Smooth muscle cell (in vitro differentiated cells): Measurements from ENCODE around the gene CTBP2. TPM values are rescaled to one million over a fixed set of nuclear protein-coding genes. Genes with fewer than 3 reads are reported as not detected.
A peak's percentile ranks its signal among the peaks of the same experiment; 100 is the strongest.

Experiments
- DNase-seq: peaks from one replicate; lab custom pipeline; 2025; ENCODE audit not compliant: unreplicated experiment; lab: John Stamatoyannopoulos, UW
- H2AFZ ChIP-seq: fragments of 200-600 bp; sonication (generic); 2 replicates; pipeline ENCODE4 v1.6.0; 2016; ENCODE audit warnings: antibody characterized with exemption, low read depth, mild to moderate bottlenecking
- H3F3A ChIP-seq: fragments of 200-600 bp; sonication (generic); 2 replicates; pipeline ENCODE4 v1.6.0; 2017; ENCODE audit warnings: antibody characterized with exemption, low read depth
- H3K27ac ChIP-seq: fragments of 200-600 bp; sonication (generic); 2 replicates; pipeline ENCODE4 v1.5.1; 2016; ENCODE audit warnings: low read depth, mild to moderate bottlenecking
- H3K27me3 ChIP-seq: fragments of 200-600 bp; sonication (generic); 2 replicates; pipeline ENCODE4 v1.6.1; 2016; ENCODE audit warnings: low read depth, mild to moderate bottlenecking
- H3K36me3 ChIP-seq: fragments of 200-600 bp; sonication (generic); 2 replicates; pipeline ENCODE4 v1.5.1; 2016; ENCODE audit warnings: low read depth
- H3K4me1 ChIP-seq: fragments of 200-600 bp; sonication (generic); 2 replicates; pipeline ENCODE4 v1.5.1; 2016; ENCODE audit warnings: low read depth
- H3K4me2 ChIP-seq: fragments of 200-600 bp; sonication (generic); 2 replicates; pipeline ENCODE4 v1.6.0; 2016; ENCODE audit warnings: mild to moderate bottlenecking
- H3K4me3 ChIP-seq: fragments of 200-600 bp; sonication (generic); 2 replicates; pipeline ENCODE4 v1.5.1; 2016; ENCODE audit warnings: mild to moderate bottlenecking
- H3K79me2 ChIP-seq: fragments of 200-600 bp; sonication (generic); 2 replicates; pipeline ENCODE4 v1.6.0; 2016; ENCODE audit warnings: low read depth, mild to moderate bottlenecking
- H3K9ac ChIP-seq: fragments of 200-600 bp; sonication (generic); 2 replicates; pipeline ENCODE4 v1.6.0; 2016; ENCODE audit warnings: low read depth
- H3K9me3 ChIP-seq: fragments of 200-600 bp; sonication (generic); replicated peaks from 2 replicates; pipeline ENCODE4 v1.5.1; 2016; ENCODE audit warnings: low read depth
- H4K20me1 ChIP-seq: fragments of 200-600 bp; sonication (generic); 2 replicates; pipeline ENCODE4 v1.6.0; 2016; ENCODE audit warnings: low read depth
- WGBS: methylation state at CpG from one replicate; pipeline ENCODE4 v1.1.7; 2016; ENCODE audit warnings: low lambda C conversion rate; 5-methylcytosine and 5-hydroxymethylcytosine counted together
- polyA plus RNA-seq: library from polyadenylated mRNA; unstranded; fragments of >200 nt; fragmentation: Nextera tagmentation; extraction: Ambion mirVana; gene quantifications from 2 replicates; pipeline ENCODE4 v1.2.1, GENCODE V29; 2016
- total RNA-seq: library from RNA; depleted of rRNA; stranded (reverse); fragments of >200 nt; gene quantifications from 2 replicates; pipeline ENCODE4 v1.2.3, GENCODE V29; 2014
- TF ChIP-seq, protein P1 (sequence below): fragments of 200-600 bp; sonication (generic); IDR thresholded peaks from 2 replicates; pipeline ENCODE4 v1.5.1; 2017; ENCODE audit warnings: borderline replicate concordance, mild to moderate bottlenecking, antibody characterized with exemption; ENCODE audit not compliant: insufficient read depth, poor library complexity, severe bottlenecking

Gene CTBP2
- total and polyA plus RNA-seq, 2 experiments from 2014 or later: 49.9 to 69.5 TPM

DNA sequence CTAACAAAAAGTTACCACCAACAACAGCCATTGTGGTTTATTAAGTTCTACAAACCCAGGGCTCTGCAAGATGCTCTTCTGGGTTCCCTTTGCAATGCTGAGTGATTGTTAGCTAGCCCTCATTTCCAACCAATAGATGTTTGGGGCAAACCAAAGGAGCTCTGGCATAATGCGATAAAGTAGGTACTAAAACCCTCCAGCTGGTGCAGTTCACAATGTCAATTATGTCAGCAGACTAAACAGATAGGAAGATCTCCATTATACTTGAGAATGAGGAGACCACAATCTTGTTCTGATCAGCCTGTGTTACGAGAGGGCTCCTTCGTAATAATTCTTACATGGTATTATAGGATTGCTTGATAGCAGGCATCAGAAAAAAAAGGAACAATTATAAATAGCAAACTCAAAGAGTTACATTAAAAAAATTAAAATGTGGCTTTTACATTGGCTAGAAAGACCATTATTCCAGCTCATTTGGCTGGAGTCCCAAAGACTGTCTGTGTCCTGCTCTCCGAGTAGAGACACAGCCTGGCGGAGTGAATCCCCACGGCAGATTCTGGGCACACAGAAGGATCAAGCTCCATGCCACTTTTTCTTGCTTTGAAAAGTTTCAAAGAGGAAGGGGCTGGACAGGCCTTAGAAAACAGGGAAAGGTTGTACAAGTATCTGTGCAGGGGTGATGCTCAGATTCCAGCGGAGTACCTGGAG lies 124.6 kb downstream of the CTBP2 start:
- H3K9me3 ChIP-seq: no peaks in the 10 kb centered on the region
- H3K4me3 ChIP-seq: no peak overlapping the region
- peaks cover 10% of the 10 kb centered on the region for H3F3A ChIP-seq
- TF ChIP-seq, protein P1, sequence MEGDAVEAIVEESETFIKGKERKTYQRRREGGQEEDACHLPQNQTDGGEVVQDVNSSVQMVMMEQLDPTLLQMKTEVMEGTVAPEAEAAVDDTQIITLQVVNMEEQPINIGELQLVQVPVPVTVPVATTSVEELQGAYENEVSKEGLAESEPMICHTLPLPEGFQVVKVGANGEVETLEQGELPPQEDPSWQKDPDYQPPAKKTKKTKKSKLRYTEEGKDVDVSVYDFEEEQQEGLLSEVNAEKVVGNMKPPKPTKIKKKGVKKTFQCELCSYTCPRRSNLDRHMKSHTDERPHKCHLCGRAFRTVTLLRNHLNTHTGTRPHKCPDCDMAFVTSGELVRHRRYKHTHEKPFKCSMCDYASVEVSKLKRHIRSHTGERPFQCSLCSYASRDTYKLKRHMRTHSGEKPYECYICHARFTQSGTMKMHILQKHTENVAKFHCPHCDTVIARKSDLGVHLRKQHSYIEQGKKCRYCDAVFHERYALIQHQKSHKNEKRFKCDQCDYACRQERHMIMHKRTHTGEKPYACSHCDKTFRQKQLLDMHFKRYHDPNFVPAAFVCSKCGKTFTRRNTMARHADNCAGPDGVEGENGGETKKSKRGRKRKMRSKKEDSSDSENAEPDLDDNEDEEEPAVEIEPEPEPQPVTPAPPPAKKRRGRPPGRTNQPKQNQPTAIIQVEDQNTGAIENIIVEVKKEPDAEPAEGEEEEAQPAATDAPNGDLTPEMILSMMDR: no peak
- no peaks in the 10 kb centered on the region for H3K27me3 ChIP-seq
- peaks cover 73% of the 10 kb centered on the region for H3K79me2 ChIP-seq
- no peak overlapping the region for H2AFZ ChIP-seq
- peaks cover 20% of the 10 kb centered on the region for H3K4me1 ChIP-seq
- H3K36me3 ChIP-seq: no peaks in the 10 kb centered on the region
- peak overlapping the region; percentile 79 for H3K4me2 ChIP-seq
- DNase-seq: no peak
- H3K27ac ChIP-seq: peak overlapping the region; percentile 81
- 77% methylated on average over 7 of the region's 7 CpGs for WGBS
- H4K20me1 ChIP-seq: peaks cover 99% of the 10 kb centered on the region
- H3K9ac ChIP-seq: peak overlapping the region; percentile 39

DNA sequence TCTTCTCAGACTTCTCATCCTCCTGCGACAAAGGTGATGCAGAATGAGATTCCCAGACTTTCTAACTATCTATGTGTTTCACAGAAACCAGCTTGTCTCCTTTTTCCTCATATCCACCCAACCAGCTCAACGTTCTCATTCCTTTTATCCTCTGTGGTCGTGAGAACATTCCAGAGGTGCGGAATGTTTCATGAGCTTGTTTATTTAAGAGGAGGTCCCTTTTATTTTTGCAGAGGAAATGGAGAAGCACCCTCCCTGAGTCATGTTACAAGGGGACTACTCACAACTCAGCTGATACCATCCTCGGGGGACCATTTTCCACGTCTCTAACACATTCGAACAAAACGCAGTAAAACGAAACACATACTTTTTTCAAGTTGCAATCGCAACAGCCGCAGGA lies 125.2 kb downstream of the CTBP2 start:
- Histone ChIP-seq H3K9me3 (no peaks in the 10 kb centered on the region), H3K4me1 (peaks cover 20% of the 10 kb centered on the region), H3K79me2 (peaks cover 73% of the 10 kb centered on the region), H3F3A (peaks cover 10% of the 10 kb centered on the region), H3K4me2 (peak overlapping the region; percentile 79), H3K4me3 (no peak overlapping the region), H3K27ac (peak overlapping the region; percentile 81), H4K20me1 (peaks cover 100% of the 10 kb centered on the region), H3K36me3 (no peaks in the 10 kb centered on the region), H2AFZ (no peak overlapping the region), H3K9ac (peak overlapping the region; percentile 39), H3K27me3 (no peaks in the 10 kb centered on the region)
- WGBS: 10% methylated on average over 11 of the region's 11 CpGs
- TF ChIP-seq, protein P1: no peak
- no peak for DNase-seq

DNA sequence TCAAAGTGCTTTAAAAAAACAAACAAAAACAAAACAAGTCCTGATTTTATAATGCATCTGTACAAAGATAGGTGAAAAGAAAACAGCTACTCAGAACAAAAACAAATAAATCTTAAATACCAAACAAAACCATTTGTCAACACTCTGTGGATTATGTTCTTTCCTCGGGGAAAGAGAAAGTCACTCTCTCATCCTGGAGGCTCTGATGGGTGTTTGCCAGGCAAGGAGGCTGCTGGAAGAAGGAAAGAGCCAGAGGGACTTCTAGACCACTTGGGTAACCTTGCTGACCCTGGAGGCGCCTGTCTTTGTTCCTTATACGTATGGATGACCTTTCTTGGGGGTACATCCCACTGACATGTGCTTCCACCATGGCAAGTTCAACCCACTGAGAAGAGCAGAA lies 125.7 kb downstream of the CTBP2 start:
- no peaks in the 10 kb centered on the region for H3K27me3 ChIP-seq
- no peak overlapping the region for H2AFZ ChIP-seq
- H3K9me3 ChIP-seq: no peaks in the 10 kb centered on the region
- no peak overlapping the region for H3K4me3 ChIP-seq
- H4K20me1 ChIP-seq: peaks cover 100% of the 10 kb centered on the region
- H3K79me2 ChIP-seq: peaks cover 70% of the 10 kb centered on the region
- peak overlapping the region; percentile 7 for H3K9ac ChIP-seq
- 55% methylated on average over 3 of the region's 3 CpGs for WGBS
- no peaks in the 10 kb centered on the region for H3K36me3 ChIP-seq
- TF ChIP-seq, protein P1: no peak
- H3K4me2 ChIP-seq: peak overlapping the region; percentile 79
- peaks cover 10% of the 10 kb centered on the region for H3F3A ChIP-seq
- no peak for DNase-seq
- H3K4me1 ChIP-seq: peaks cover 24% of the 10 kb centered on the region
- peak overlapping the region; percentile 81 for H3K27ac ChIP-seq
